HG03108 (cell line): ENCODE data around the gene SMARCD2.
"Not testable (repeated sequence)": the region's sequence is repeated elsewhere in the genome, so short reads cannot be mapped to it uniquely, and the experiment has no call there.

ENCODE experiments used
- ATAC-seq: cut with Tn5 transposase; IDR thresholded peaks from one replicate; pipeline ENCODE4 v1.9.1; 2021; ENCODE audit warnings: moderate library complexity; ENCODE audit not compliant: unreplicated experiment

SMARCD2 gene

DNA sequence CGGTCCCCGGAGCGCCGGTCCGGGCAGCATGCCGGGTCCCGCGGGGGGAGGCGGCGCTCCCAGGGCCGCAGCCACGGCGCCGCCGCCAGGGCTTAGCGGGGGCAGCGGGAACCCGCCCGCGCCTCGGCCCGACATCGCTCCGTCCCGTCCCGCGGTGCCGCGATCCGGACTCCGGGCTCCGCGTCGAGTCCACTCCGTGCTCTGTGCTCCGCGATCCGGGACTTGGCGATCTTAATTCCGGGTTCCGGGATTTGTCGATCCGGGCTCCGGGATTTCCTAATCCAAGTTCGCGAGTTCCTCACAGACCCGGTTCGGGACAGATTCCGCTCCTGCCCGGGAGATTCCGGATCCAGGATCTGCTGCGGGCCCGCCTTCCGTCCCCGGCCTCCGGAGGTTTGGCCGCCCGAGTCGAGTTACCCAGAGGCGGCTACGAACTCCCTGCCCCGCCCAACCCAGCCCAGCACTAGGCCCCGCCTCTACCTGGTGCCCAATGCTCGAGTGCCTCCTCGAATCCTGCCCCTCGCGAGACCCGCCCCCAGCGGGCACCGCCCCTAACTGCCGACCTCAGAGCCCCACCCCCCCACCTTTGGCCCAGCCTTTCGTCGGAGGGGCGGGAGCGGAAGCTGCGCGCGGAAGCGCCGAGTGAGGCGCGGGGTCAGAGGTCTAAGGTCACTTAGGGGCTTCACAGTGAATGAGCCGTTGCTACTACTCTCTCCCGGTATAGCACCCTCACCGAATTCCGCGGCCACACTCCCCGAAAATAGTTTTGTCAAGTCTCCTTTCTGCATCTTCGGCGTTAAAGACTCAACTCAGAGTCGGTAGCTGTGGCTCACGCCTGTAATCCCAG is at the start of gene SMARCD2:
Gene SMARCD2 (minus strand): TSS at position 146 of the 847 bp plus-strand sequence. CDS start 11 bp downstream, at position 135.
- ATAC-seq, result peak; percentile 72

DNA sequence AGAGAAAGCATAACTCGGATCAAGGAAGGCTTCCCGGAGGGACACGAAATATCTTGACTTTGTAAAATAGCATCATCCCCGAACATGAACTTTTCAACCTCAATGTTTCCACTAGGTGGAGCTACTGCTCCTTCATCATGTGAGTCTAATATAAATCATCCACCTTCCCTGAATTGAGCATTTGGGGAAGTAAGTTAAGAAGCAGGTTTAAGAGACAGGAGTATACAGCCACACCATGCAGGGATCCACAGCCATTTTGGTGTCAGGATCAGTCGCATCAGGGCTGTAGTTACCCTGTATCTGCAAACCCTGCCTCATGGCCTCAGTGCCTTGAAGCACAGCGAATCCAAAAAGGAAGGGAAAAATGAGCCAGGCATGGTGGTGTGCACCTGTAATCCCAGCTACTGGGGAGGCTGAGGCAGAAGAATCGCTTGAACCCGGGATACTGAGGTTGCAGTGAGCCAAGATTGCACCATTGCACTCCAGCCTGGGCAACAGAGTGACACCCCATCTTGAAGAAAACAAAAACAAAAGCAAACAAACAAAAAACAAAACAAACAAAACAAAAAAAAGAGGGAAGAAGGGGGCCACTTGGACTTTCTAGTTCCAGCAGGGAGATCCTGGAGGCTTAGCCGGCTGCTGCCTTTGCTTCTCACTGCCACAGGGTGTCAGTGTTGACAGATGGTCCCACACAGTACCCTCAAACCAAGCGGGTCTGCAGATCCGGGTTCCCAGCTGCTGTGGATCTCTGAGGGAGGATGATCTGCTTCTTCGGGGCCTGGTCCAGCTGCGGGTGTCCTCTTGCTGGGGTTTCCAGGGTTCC is 46.8 kb upstream of the SMARCD2 start:
- not testable (repeated sequence) for ATAC-seq

- ATAC-seq, result not testable (repeated sequence)
Measured at GRCh38 chr17:63885119-63885518, 42.6 kb upstream of the SMARCD2 start.

- ATAC-seq, result not testable (repeated sequence)
Measured at GRCh38 chr17:63882626-63883126, 40.2 kb upstream of the SMARCD2 start.

- no peak for ATAC-seq
Measured at GRCh38 chr17:63881935-63882601, 39.6 kb upstream of the SMARCD2 start, which contains the start of gene GH2. Gene GH2 (minus strand): TSS chr17:63881944. CDS start chr17:63881801, 143 bp downstream.

DNA sequence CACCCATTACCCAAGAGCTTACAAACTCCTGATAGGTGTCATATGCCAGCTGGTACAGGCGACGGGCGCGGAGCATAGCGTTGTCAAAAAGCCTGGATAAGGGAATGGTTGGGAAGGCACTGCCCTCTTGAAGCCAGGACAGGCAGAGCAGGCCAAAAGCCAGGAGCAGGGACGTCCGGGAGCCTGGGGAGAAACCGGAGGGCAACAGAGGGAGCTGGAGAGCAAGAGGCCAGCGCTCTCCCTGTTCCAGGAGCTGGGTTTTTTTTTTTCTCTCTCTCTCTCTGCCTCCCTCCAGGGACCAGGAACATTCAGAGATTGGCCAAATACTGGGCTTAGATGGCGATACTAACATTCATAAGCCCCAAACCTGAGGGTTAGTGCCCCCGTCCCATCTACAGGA is 38.9 kb upstream of the SMARCD2 start:
- not testable (repeated sequence) for ATAC-seq

GRCh38 chr17:63880706-63881105 is 38.2 kb upstream of the SMARCD2 start:
- ATAC-seq, result no peak

DNA sequence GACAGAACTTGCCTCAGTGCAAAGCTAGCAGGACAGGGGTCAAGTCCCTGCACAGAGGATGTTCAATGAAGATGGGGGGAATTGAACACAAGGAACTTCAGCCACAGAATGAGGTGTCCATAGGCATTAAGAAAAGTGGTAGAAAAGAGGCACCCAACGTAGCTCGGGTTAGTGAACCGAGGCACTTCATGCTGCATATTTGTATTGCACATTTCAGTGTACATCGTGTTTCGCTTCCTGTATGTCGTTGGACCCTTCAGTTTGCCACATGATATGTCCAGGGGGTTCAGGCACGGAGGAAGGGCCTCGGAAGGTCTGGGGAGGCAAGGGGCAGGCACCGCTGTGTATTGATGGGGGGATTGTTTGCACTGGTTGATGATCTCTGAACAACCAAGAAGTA is 35.9 kb upstream of the SMARCD2 start:
- not testable (repeated sequence) for ATAC-seq

DNA sequence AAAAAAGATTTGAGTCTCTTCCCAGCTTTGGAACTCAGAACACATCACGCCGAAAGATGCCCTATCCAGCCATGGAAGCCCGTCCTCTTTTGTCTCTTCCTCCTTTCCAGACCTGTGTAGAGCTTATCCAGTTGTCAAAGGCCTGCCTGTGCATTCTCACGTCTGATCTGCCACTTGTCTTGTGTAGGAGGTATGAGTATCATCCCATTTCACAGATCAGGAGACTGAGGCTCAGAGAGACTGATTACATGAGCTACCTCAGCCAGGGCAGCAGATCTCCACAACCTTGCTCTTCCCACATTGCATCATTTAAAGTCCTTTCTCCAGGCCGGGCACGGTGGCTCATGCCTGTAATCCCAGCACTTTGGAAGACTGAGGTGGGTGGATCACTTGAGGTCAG is 32.2 kb upstream of the SMARCD2 start:
- not testable (repeated sequence) for ATAC-seq

DNA sequence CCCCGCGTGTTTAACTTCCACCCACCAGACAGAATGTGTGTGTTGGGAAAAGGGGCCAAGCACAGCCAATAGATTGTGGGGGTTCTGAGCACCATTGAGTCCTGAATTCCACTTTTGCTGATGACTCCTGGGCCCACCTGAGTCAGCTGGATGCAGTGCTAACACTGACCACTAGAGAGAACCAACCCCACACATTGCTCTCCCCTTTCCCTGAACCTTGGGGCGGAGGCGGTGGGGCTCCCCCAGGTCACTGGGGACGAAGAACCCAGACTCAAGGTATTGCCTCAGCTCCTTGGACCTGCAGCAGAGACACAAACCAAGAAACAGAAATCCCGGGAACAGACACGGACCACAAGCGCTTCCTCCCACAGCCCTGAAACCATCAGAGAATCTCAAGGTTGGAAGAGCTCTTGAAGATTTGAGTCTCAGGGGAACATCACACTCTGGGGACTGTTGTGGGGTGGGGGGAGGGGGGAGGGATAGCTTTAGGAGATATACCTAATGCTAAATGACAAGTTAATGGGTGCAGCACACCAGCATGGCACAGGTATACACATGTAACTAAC is 31.7 kb upstream of the SMARCD2 start:
- ATAC-seq, result not testable (repeated sequence)

GRCh38 chr17:63873577-63873976 is 31.1 kb upstream of the SMARCD2 start, which contains the start of gene CSH2:
Gene CSH2 (minus strand): TSS chr17:63873677. CDS start chr17:63873614, 63 bp downstream.
- not testable (repeated sequence) for ATAC-seq

GRCh38 chr17:63871646-63872365 is 29.3 kb upstream of the SMARCD2 start:
- not testable (repeated sequence) for ATAC-seq

DNA sequence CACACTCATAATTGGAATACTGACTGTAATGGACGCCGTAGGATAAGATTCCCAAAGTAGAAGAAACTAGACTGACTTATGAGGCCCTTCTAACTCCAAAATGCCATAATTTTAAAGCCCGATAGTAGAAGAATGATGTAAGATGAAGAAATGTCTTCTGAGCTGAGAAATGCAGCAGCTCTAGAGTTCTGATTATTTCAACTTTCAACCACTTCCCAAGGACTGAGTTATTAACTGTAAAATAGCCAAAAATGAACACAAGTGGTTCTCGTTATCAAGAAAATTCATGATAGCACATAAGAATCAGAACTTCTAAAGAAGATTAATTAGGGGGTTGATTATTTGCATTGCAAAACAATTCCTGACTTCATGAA is 27.8 kb upstream of the SMARCD2 start:
- not testable (repeated sequence) for ATAC-seq

- ATAC-seq, result not testable (repeated sequence)
Measured at GRCh38 chr17:63869491-63870291, 27.2 kb upstream of the SMARCD2 start.

GRCh38 chr17:63866625-63867024 is 24.1 kb upstream of the SMARCD2 start:
- ATAC-seq, result not testable (repeated sequence)

DNA sequence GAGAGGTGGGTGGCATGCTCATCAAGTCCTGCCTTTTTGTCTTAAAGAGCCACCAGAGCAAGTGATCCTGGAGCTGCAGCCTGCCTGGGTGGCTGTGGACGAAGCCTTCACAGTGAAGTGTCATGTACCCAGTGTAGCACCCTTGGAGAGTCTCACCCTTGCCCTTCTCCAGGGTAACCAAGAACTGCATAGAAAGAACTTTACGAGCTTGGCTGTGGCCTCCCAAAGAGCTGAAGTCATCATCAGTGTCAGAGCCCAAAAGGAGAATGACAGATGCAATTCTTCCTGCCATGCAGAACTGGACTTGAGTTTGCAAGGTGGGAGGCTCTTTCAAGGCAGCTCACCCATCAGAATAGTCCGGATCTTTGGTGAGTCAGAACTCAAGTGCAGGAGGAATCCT is 16.8 kb upstream of the SMARCD2 start:
- ATAC-seq, result no peak

DNA sequence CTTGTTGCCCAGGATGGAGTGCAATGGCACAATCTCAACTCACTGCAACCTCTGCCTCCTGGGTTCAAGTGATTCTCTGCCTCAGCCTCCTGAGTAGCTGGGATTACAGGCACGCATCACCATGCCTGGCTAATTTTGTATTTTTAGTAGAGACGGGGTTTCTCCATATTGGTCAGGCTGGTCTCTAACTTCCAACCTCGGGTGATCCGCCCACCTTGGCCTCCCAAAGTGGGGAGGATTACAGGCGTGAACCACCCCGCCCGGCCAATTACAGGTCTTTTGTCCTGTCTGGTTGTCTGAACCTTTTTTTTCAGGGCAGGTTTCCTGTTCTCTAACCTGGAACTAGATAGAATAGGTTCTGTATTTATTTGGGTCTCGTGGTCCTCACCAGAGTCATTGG is 13.9 kb upstream of the SMARCD2 start:
- not testable (repeated sequence) for ATAC-seq

DNA sequence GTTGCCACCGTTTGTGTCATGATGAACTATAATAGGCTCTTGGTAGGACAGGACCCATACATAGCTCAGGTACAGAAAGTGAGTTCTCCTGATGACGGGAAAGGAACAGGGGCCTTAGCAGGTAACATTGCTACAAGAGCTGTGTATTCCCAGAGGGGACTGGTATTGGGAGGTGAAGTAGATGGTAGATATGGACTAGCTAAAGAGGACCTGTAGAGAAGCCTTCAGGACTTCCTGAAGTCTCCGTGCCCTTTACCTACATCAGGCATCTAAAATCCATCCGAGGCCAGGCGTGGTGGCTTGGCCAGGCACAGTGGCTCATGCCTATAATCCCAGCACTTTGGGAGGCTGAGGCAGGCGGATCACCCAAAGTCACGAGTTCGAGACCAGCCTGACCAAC is 12.7 kb upstream of the SMARCD2 start:
- ATAC-seq, result no peak

GRCh38 chr17:63854709-63855108 is 12.2 kb upstream of the SMARCD2 start:
- ATAC-seq, result no peak
